SU-DHL-6 (cell line): ENCODE measurements around the gene MIER2.

Experiments used
- EZH2phosphoT487 ChIP-seq: fragments of 200-600 bp; sonication (generic), shearing (Covaris generic); conservative IDR thresholded peaks from 2 replicates; pipeline ENCODE4 v1.6.1; 2018; ENCODE audit warnings: mild to moderate bottlenecking, antibody characterized with exemption, low read length, moderate library complexity, mixed read lengths
- TF ChIP-seq, protein P1 (sequence below): fragments of 200-600 bp; sonication (generic); IDR thresholded peaks from one replicate; pipeline ENCODE4 v1.5.1; 2017; ENCODE audit warnings: antibody characterized with exemption, mild to moderate bottlenecking, low read length, moderate library complexity; ENCODE audit not compliant: insufficient read depth, poor library complexity, severe bottlenecking

DNA sequence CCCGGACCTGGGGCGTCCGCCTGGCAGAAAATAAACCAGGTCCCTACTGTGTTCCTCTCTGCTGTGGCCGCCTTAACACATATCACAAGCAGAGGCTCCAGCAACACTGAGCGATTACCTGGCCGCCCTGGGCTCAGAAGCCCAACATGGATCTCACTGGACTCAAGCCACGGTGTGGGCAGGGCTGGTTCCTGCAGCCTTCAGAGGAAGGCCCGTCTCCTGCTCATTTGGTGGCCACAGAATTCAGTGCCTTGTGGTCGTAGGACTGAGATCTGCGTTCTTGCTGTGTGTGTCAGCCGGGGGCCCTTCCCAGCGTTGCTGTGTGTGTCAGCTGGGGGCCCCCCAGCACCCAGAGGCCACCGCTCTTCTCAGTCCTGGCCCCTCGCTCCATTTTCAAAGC, 34.1 kb upstream of the MIER2 start:
- TF ChIP-seq, protein P1, sequence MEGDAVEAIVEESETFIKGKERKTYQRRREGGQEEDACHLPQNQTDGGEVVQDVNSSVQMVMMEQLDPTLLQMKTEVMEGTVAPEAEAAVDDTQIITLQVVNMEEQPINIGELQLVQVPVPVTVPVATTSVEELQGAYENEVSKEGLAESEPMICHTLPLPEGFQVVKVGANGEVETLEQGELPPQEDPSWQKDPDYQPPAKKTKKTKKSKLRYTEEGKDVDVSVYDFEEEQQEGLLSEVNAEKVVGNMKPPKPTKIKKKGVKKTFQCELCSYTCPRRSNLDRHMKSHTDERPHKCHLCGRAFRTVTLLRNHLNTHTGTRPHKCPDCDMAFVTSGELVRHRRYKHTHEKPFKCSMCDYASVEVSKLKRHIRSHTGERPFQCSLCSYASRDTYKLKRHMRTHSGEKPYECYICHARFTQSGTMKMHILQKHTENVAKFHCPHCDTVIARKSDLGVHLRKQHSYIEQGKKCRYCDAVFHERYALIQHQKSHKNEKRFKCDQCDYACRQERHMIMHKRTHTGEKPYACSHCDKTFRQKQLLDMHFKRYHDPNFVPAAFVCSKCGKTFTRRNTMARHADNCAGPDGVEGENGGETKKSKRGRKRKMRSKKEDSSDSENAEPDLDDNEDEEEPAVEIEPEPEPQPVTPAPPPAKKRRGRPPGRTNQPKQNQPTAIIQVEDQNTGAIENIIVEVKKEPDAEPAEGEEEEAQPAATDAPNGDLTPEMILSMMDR: no peak
- no peak for TF ChIP-seq EZH2phosphoT487
